Activated CD8-positive, alpha-beta memory T cell treated with anti-CD3 and anti-CD28 coated beads, Interleukin-2, amount 50 U/mL, for 1 hour (primary cell): ENCODE data around the gene STPG3.
"Not testable (repeated sequence)": the region's sequence is repeated elsewhere in the genome, so short reads cannot be mapped to it uniquely, and the experiment has no call there.

Experiments
- DNase-seq: peaks from one replicate; pipeline ENCODE4 v3.0.0-alpha.2; 2020; ENCODE audit errors: extremely low read depth

Gene STPG3

DNA sequence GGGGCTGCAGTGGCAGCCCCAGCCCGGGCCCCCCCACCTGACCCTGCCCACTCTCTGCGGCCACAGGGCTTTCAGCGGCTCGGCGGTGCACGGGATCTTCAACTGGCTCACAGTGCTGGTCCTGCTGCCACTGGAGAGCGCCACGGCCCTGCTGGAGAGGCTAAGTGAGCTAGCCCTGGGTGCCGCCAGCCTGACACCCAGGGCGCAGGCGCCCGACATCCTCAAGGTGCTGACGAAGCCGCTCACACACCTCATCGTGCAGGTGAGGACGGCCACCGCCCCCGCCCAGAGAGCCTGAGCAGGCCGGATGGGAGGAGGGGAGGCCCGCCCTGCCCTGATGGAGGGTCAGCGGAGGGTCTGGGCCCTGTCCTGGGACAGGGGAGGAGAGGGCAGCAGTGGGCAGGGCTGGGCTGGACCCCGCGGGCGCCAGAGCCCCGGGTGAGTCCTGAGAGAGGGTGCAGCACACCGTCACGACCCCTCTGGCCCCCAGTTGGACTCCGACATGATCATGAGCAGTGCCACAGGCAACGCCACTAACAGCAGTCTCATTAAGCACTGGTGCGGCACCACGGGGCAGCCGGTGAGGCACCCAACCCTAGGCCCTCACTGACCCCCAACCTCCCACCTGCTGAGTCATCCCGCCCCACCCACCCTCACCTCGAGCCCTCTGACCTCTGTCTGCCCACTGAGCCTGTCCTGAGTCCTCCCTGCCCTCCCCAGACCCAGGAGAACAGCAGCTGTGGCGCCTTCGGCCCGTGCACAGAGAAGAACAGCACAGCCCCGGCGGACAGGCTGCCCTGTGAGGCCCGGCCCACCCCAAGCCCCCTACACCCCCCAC, 17.7 kb upstream of the STPG3 start:
- no peak for DNase-seq

DNA sequence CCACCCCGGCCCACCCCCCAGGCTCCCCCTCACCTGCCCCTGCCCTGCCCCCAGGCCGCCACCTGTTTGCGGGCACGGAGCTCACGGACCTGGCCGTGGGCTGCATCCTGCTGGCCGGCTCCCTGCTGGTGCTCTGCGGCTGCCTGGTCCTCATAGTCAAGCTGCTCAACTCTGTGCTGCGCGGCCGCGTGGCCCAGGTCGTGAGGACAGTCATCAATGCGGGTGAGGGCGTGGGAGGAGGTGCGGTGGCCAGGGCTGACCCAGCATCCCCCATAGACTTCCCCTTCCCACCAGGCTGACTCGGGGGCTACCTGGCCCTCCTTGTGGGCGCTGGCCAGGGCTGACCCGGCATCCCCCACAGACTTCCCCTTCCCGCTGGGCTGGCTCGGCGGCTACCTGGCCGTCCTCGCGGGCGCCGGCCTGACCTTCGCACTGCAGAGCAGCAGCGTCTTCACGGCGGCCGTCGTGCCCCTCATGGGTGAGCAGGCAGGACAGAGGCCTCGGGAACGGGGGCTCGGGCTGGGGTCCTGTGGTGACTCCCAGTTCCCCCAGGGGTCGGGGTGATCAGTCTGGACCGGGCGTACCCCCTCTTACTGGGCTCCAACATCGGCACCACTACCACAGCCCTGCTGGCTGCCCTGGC, 16.9 kb upstream of the STPG3 start:
- no peak for DNase-seq

DNA sequence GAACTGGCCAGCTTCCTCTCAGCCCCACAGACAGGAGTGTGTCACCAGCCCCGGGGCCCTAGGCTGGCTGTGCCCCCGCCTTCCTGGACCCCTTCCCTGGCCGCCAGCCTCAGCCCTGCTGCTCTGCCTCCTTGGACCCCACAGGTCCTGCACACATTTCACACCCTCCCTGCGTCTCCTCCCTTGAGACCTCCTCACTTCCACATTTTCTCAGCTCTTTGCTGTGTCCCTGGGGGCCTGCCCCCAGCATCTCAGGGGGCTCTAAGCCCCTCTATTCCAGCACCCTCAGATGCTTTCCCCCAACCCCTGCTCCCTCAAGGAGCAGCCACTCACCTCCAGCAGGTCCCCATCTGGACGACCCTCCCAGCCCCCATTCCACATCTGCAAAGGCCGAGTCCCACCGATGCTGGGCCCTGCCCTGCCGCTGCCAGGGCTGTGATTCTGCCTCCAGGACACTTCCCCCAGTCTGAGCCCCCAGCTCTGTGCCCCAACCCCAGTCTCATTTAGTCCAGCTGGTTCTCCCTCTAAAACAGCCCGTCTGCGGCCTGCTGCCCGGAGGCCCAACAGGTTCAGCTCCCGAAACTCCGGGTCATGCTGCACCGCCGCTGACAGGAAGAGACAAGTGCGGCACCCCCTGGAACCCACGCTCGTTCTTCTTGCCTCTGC, 16.2 kb upstream of the STPG3 start:
- DNase-seq: no peak

- no peak for DNase-seq
Measured at GRCh38 chr9:137235424-137236237, 15.5 kb upstream of the STPG3 start.

DNA sequence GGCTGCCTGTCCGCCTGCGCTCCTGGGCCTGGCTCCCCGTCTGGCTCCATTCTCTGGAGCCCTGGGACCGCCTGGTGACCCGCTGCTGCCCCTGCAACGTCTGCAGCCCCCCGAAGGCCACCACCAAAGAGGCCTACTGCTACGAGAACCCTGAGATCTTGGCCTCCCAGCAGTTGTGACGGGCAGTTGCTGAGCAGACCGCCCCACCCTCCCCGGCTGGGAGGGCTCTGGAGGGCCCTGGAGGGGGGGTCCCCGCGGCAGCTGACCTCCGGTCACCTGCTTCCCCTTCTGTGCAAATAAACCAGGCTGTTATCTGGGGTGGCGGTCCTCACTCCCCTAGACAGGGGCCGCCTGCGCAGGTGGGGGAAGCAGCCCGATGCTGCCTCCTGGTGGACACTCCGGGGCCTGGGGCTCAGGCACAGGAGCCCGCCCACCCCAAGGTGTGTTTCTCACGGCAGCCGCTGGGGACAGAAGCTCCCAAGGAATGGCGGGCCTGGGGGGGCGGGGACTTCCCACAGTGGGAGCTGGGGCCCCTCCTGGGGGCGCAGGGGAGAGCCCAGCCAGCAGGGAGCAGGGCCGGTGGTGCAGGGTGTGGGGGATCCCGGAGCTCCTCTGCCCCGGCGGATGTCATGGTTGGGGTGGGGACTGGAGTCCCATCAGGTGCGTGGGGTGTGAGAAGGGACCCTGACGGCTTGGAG, 14.7 kb upstream of the STPG3 start:
- peak; percentile 72 for DNase-seq

GRCh38 chr9:137236936-137237421, 14.1 kb upstream of the STPG3 start:
- DNase-seq: no peak

GRCh38 chr9:137237759-137238726, 13.0 kb upstream of the STPG3 start:
- no peak for DNase-seq

DNA sequence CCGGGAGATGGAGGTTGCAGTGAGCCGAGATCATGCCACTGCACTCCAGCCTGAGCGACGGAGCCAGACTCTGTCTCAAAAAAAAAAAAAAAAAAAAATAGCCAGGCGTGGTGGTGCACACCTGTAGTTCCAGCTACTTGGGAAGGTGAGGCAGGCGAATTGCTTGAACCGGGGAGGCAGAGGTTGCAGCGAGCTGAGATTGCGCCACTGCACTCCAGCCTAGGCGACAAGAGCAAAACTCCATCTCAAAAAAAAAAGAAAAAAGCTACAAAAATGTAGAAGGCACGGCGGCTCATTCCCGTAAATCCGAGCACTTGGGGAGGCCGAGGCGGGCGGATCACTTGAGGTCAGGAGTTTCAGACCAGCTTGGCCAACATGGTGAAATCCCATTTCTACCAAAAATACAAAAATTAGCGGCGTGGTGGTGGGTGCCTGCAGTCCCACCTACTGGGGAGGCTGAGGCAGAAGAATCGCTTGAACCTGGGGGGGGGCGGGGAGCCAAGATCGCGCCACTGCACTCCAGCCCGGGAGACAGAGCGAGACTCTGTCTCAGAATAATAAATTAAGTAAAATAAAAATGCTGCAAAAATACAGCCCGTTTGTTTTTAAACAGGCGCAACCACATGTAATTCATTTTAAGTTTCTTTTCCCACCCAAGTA, 11.4 kb upstream of the STPG3 start:
- DNase-seq: not testable (repeated sequence)

- peak; percentile 18 for DNase-seq
Measured at GRCh38 chr9:137240318-137240840, 10.7 kb upstream of the STPG3 start.

- DNase-seq: peak; percentile 98
Measured at GRCh38 chr9:137240841-137241489, 10.1 kb upstream of the STPG3 start, which contains the start of gene TUBB4B. Gene TUBB4B (plus strand): TSS chr9:137241287. CDS start chr9:137241361, 74 bp downstream.

DNA sequence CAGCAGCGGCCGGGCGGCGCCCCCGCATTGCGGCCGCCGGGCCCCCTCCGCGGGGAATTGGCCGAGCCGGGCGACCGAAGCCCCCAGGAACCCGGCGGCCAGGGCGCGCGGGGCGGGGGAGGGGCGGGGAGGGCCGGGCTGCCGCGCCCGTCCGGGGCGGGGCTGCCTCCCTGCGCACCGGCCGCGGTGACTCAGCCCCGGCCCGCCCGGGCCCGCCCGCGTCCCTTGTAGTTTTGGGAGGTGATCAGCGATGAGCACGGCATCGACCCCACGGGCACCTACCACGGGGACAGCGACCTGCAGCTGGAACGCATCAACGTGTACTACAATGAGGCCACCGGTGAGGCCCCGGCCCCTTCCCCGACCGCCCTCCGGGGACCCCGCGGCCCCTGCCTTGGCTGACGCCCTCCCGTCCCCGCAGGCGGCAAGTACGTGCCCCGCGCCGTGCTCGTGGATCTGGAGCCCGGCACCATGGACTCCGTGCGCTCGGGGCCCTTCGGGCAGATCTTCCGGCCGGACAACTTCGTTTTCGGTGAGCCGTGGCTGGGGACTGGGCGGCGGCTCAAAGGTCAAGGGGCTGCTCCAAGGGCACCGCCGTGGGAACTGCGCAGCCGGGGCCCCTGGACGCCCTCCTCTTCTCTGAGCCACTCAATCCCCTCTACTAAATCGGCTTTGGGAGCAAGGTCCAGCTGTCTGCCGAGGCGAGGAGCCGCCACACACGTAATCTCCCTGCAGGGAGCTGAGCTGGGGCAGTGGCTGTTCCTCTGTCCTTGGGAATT, 9.4 kb upstream of the STPG3 start:
- DNase-seq: peak; percentile 20

DNA sequence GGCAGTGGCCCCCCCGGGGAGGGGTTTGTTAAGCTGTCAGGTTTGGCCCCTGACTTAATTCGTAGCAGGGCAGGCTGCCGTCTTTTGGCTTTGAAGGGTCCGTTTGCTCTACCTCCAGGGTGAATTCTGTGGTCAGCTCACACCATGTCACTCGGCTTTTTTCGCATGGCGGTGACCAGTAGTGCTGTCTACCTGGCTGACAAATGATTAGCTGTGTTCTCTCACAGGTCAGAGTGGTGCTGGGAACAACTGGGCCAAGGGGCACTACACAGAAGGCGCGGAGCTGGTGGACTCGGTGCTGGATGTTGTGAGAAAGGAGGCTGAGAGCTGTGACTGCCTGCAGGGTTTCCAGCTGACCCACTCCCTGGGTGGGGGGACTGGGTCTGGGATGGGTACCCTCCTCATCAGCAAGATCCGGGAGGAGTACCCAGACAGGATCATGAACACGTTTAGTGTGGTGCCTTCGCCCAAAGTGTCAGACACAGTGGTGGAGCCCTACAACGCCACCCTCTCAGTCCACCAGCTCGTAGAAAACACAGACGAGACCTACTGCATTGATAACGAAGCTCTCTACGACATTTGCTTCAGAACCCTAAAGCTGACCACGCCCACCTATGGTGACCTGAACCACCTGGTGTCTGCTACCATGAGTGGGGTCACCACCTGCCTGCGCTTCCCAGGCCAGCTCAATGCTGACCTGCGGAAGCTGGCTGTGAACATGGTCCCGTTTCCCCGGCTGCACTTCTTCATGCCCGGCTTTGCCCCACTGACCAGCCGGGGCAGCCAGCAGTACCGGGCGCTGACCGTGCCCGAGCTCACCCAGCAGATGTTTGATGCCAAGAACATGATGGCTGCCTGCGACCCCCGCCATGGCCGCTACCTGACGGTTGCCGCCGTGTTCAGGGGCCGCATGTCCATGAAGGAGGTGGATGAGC, 8.6 kb upstream of the STPG3 start:
- no peak for DNase-seq

DNA sequence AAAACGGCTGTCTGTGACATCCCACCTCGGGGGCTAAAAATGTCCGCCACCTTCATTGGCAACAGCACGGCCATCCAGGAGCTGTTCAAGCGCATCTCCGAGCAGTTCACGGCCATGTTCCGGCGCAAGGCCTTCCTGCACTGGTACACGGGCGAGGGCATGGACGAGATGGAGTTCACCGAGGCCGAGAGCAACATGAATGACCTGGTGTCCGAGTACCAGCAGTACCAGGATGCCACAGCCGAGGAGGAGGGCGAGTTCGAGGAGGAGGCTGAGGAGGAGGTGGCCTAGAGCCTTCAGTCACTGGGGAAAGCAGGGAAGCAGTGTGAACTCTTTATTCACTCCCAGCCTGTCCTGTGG, 7.8 kb upstream of the STPG3 start:
- DNase-seq: not testable (repeated sequence)

- no peak for DNase-seq
Measured at GRCh38 chr9:137243626-137244485, 7.2 kb upstream of the STPG3 start.
